Measurements from ENCODE around the gene BMP7.
A peak's percentile ranks its signal among the peaks of the same experiment; 100 is the strongest.
"Not testable (repeated sequence)": the region's sequence is repeated elsewhere in the genome, so short reads cannot be mapped to it uniquely, and the experiment has no call there.

The BMP7 gene

DNA sequence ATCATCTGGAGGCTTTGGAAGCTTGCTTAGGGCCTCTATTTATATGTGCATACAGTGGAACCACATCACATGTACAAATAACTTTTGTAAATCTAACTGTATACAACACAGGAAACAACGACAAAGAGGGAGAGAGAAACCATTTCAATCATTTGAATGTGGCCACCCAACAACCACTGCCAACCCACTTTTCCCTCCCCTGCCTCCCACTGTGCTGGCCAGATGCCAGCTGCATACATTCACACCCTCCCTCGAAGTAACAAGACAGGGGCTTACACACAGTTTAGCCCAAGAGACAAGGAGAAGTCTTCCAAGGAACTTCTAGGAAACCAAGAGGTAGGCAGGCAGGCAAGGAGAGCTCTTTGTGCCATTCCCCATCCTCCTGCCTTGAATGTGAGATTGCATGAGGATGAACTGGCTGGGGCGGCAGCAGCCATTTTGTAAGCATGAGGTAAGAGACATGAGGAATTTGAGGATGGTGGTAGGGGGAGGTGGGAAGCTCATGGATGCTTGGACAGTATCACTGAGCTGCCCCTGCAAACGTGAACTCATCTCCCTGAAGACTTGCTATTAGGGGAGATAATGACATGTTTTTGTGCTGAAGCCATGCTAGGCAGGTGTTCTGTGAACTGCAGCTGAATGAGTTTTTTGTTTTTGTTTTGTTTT is 18.2 kb downstream of the BMP7 start:
- no peak for DNase-seq

DNA sequence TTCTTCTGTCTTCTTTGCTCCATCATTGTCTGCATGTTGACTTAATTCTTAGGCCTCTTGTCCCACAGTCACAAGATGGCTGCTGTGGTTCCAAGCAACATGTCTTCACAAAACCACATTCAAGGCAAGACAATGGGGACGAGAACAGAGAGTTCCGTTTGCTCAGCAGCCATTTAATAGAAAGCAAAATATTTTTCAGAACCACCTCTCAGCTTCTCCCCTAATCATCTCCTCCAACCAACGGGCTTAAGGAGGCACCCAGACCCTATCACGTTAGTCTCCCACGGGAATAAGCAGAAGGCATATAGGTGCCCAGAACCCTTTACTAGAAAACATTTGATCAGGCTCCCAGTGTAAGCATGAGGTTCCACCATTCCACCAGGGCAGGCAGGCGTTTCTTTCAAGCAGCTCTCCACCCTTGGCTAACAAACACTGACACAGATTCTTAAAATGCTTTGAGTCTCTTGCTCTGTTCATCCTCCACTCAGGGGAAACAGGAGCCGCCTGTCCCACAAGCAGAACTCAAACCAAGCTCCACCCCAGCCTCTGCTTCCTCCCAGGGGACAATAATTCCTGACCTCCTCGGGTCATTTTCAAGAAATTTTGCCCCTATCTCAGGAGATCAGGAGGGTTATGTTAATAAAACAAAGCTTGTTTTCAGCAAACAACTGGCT is 19.0 kb downstream of the BMP7 start:
- DNase-seq, result no peak

DNA sequence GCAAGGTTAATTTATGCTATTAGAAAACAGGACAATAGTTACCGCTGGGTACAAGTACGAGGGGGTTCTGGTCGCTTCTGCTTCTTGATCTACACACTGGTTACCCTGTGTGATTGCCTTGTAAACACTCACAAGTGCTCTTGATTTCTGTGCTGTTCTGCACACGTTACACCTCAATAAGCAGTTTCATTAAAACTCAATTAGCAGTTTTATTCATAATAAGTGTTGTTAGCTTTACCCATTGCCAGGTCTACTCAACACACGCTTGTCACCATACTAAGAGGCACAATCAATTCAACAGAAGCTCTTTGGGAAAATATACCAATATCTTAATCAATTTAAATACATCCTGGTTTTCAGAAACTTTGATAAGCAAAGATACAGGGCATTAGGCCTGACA is 20.4 kb downstream of the BMP7 start:
- DNase-seq, result no peak

DNA sequence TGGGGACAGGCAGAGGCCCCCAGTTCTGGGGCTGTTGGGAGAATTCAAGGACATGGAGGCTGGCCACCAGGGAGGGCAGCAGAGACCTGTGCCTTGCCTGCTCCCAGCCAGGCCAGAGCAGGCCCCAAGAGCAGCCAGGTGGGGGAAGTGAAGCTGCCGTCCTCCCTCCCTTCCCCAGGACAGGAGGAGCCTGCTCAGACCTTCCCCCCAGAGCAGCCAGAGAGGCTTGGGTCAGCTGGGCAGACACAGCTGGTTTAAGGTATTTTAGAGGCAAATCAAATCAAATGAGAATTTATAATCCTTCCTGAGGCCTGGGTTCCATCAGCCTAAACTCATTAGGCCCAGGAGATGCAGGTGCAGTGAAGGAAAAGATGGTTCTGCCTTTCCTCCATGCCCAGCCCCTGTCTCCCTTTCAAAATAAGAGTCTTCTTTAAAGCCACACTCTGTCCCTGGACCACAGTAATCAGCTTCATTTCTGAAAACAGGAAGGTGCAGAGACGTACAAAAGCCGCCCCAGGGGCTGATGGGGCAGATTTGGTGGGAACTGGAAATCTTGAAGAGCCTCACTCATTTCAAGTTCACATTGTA is 21.7 kb downstream of the BMP7 start:
- no peak for DNase-seq

DNA sequence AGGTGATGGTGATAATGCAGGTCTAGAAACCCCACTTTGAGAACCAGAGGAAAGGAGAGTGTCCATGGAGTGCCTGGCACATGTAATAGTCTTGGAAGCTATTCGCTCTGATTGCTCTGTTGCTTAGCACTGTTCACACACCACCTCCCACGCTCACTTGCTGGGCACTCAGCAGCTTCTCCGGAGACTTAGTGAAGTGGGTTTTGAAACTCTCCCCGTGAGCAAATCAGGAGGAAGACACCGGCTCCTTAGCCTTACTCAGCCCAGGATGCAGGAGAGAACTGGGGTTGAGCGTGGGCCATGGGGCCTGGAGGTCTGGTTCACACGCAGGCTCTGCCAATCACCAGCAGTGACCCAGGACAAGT is 22.2 kb downstream of the BMP7 start:
- no peak for DNase-seq

DNA sequence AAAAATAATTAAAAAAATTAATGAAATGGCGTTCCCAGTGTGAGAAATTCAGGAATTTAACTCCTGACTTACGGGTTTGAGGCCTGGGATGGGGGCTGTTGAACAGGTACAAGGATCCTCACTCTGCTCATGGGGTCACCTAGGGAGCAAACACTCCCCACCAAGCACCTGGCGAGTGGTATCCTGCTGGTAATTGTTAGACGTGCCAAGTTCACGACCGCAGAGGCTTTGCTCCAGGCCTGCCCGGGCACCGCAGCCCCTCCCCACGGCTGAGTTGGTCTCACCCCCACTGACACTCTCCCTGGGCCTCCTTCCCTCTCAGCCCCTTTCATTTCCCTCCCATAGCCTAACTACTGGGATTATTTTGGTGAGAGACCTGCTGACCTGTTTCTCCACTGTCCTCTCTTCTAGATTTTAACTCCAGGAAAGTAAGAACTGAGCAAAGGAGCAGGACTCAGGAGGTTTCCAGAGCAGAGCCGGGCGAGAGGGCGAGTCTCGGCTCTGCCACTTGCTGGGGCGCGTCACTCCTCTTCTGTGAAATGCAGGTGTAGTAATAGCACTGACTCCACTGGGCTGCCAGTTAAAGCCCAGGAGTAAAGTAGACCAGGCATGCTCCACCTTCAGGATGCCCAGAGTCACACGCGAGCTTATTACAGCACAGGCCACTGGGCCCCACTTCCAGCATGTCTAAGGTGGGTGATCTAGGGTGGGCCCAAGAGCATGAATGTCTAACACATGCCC is 22.8 kb downstream of the BMP7 start:
- DNase-seq, result no peak

DNA sequence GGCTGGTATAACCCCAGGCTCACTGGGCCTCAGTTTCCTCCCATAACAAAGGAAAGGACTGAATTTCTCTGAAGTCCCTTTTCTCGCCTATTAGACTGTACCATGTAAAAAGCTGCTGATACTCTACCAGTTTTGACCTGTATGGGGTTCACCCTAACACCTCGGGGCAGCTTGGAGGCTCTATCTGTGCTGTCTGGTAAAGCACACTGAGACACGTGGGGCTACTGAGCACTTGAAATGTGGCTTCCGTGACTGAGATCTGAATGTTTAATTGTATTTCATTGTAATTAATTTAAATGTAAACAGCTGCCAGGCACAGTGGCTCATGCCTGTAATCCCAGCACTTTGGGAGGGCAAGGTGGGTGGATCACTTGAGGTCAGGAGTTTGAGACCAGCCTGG is 24.0 kb downstream of the BMP7 start:
- no peak for DNase-seq

DNA sequence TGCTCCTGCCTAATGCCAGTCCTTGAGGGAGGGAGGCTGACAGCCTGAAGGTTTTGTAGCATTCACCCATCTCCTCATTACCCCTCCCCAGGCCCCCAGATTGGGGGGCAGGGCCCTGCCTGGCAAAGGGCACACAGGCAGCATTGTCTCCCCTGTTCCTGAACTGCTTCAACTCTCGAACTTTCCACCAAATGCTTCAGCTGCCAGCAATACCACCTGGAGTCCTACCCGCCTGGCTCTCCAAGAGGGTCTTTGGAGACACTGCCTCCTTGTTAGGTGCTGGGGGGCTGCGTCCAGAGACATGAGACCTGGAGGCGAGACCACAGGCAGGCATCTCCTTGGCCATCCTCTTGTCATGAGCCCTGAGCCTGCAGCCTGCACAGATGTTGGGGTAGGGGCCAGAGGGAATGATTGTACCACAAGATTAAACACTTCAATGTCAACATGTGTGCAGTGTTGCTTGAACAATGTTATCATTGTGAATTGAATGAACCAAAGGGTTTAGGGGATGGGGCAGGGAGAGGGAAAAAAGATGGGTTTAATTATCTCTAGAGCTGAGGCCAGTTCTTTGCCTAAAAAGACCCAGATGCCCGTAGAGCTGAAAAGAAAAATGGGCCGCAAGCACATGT is 25.0 kb downstream of the BMP7 start:
- no peak for DNase-seq

DNA sequence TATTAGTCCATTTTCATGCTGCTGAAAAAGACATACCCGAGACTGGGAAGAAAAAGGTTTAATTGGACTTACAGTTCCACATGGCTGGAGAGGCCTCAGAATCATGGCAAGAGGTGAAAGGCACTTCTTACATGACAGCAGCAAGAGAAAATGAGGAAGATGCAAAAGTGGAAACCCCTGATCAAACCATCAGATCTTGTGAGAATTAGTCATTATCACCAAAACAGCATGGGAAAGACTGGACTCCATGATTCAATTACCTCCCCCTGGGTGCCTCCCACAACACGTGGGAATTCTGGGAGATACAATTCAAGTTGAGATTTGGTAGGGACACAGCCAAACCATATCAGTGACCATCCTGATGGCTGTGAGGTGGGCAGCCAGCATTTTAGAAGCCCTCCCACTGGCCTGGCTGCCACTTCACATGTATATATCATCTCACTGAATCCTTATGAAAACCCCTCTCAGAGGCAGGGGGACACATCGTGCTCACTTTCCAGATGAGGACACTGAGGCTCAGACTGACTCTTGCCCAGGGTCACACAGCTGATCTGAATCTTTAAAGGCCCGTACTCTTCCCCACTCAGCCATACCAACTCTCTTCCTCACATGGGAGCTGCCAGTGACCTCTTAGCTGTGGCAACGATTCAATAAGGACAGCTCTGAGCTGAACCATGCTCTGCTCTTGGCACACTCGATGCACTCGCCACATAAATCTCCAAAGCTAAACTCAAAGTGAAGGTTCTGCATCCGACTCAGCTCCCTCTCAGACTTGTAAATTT is 25.7 kb downstream of the BMP7 start:
- DNase-seq, result no peak

DNA sequence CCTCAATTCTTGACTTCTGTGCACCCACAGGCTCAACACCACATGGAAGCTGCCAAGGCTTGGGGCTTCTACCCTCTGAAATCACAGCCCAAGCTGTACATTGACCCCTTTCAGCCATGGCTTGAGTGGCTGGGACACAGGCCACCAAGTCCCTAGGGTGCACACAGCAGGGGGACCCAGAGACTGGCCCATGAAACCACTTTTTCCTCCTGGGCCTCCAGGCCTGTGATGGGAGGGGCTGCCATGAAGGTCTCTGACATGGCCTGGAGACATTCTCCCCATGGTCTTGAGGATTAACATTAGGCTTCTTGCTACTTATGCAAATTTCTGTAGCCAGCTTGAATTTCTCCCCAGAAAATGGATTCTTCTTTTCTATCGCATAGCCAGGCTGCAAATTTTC is 26.7 kb downstream of the BMP7 start:
- DNase-seq, result not testable (repeated sequence)

DNA sequence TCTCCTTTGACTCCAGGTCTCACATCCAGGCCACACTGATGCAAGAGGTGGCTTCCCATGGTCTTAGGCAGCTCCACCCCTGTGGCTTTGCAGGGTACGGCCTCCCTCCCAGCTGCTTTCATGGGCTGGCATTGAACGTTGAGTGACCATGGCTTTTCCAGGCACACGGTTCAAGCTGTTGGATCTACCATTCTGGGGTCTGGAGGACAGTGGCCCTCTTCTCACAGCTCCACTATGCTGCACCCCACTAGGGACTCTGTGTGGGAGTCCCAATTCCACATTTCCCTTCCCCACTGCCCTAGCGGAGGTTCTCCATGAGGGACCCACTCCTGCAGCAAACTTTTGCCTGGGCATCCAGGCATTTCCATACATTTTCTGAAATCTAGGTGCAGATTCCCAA is 27.1 kb downstream of the BMP7 start:
- DNase-seq, result not testable (repeated sequence)

DNA sequence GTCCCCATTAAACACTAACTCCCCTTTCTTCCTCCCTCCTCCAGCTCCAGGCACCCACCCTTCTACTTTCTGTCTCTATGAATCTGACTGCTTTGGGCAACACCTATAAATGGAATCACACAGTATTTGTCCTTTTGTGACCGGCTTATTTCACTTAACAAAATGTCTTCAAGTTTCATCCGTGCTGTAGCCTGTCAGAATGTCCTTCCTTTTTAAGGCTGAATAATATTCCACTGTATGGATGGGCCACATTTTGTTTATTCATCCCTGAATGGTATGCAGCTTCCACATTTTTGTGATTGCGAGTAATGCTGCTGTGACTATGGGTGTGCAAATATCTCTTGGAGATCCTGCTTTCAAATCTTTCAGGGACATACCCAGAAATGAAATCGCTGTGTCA is 28.4 kb downstream of the BMP7 start:
- no peak for DNase-seq

DNA sequence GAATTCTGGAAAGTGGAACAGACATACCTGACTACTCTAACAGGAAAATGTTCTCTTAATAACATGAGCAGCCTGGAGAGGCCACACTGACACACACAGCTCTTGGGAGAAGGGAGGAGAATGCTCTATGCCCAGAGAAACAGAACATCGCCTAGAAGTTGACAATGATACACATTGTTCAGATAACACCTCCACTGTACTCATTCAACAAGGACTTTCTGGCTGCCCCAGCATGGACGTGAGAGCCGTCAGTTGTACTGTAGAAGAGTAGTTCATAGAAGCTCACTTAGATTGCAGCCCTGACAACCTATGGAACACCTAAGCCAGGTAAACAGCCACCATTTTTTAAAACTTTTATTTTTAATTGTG is 28.9 kb downstream of the BMP7 start:
- no peak for DNase-seq

DNA sequence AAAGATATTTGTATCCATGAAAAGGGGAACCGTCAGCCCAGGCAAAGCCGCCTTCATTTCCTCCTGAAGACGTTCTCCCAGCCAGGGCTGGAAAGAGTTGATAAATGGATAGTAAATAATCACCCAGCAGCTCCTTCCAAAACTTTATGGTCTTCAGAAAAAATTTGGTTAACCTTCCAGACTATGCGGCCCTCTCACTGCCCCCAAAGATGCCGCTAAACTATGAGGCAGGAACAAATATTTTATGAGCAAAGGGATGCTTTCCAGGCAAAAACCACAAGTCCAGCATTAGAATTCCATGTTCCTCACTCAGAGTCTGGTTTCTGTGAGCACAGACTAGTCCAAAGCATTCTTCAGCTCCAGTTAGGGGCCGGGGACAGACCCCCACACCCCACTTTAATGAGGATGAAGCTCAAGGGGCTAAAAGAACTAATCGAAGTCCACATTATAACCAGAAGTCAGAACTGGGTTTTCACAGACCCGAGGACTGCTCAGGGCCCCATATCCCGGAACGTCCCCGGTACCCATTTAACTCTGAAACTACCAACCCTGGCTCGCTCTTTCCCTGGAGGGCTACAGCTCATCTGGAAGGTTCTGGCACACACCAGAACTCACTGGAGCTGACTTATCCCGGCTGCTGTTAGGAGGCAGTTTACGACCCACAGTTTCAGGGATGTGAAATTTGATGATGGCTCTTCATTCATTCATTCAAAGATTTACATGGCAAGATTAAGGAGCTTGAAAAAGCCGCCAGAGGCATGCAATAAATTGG is 29.4 kb downstream of the BMP7 start:
- peak; percentile 10 for DNase-seq

DNA sequence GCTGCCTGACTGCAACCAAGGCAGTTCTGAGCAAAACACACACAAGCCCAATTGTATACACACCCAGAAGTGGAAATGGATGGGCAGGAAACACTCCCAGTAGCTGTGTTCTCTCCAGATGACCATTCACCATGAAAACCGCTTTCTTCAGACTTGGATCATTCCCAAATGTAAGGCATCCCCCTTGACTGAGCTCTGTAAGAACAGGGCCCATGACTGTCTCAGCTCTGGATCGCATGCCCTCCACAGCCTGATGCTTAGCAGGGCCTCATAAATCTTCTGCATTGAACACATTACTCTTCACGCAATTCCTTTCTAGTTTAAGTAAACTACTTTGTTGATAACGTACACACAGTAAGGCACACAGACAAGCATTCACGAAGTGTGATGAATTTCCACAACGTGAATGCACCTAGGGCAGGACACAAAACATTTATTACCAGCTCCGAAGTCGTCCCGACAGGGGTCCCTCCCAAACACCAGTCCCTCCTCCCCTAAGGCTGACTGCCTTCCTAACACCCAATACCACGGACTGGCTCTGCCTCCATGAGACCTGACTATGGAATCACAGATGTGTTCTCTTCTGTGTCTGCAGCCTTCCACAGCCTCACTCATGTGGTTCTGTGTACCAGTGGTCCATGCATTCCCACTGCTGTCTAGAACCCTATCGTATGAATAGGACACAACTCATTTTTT is 31.7 kb downstream of the BMP7 start:
- DNase-seq, result no peak

DNA sequence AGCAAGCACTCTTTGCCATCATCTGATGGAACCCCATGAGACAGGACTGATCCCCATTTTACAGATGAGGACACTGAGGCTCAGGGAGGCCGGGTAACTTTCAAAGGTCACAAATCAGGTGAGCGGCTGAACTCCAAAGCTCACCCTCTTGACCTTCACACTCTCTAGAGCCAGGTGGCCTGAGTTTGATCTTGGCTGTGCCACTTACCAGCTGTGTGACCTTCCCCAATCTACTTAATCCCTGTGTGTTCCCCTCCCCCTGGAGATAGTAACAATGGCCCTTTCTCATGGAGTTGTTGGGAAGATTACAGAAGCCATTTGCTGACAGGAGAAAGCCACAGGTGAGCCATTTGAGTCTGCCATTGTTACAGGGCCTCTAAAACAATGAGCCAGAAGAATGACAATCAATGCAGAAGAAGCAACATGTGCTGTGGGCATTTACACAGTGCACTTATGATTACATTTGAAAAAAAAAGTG is 34.5 kb downstream of the BMP7 start:
- no peak for DNase-seq

DNA sequence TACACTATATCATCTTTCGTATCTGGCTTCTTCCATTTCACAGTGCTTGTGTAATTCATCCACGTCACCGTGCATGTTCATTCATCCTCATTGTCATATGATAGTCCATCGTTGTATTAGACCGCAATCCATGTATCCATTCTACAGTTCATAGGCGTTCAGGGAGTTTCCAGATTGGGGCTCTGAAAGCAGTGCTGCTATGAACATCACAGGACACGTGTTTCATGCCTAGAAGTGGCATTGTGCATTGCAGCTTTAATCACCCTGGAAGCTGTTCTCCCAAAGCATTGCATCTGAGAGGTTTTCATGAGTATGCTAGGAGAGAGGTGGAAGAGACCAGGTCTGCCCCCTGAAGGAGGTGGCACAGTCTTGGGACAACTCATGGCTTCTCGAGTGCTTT is 35.3 kb downstream of the BMP7 start:
- no peak for DNase-seq

DNA sequence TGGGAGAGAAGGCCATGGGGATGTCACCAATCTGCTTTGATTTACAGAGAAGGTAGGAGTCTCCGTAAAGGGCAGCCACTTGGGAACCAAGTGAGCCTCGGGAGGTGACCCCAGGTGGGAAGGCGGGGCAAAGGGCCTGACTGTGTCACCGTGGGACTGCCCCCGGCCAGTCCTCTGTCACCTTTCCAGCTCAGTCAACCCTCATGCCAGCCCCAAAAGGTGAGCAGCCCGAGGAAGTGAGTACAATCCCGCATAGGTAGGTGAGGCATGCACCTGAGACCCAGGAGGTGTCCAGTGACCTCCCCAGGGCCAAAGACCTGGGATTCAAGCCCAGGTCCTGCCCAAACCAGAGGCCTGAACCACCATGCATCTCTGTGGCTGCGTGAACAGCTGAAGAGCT is 36.2 kb downstream of the BMP7 start:
- no peak for DNase-seq

DNA sequence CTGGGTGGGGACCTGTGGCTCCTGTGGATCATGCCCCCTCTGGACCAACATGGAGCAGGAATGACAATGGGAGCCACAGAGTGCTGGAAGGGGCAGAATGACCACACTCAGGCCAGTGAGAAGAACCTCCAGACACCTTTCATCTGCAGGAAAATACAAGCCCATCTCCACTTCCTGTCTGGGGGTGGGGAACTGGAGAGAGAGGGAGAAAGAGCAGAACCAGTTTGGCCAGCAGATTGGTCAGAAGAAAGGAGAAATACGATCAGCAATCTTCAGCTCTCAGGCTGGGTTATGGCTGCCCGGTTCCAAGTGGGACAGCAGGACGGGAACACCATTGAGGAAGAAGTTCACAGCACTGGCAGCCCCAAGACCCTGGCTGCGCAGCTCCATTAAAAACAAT is 37.0 kb downstream of the BMP7 start:
- DNase-seq, result no peak

DNA sequence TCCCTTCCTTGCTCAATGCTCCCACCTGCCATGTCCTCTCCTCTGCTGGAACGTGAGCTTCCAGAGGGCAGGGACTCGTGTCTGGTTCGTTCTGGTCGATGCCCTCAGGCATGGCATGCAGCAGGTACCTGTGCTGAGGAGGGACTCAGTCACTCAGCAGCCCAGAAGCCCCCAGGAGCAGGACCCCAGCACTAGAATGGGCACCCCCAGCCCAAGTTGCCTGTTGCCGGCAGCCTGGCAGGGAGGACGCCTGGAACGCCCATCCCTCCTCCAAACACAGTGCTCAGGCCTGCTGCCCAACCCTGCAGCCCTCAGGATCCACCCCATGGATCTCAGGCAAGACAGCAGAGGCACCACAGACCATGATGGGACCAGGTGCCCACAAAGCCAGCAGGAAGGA is 40.6 kb downstream of the BMP7 start:
- DNase-seq, result no peak

DNA sequence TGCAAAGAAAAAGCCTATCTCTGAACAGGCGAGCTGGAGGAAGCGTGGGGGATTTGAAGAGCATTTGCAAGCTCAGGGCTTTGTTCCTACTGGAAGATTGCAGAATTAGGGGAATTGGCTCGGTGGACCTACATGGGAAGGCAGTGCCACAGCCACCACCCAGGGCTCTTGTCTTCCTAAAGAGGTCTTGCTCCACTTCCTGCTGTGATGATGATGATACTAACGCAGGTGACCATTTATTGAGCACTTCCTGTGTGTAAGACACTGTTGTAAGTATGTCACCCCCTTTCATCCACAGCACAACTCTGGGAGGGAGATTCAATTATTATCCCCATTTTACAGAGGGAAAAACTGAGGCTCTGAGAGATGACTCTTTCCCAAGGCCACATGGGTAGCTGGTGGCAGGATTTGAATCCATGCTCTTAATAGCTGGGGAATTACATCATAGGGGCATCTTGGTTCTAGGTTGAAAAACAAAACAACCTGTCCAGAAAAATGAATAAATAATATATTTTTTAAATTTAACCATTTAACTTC is 41.2 kb downstream of the BMP7 start:
- no peak for DNase-seq
